Body of pancreas (tissue), 4 donors: ENCODE results near the gene TESK2.

Experiments used
- CTCF ChIP-seq, 7 experiments: fragments of 450-650 bp in 4 of 7; fragments of 200-600 bp in 3 of 7; sonication (generic) in 3 of 7; IDR thresholded peaks; one replicate each; pipeline ENCODE4 v1.5.1; 2016 to 2019; ENCODE audit warnings: antibody characterized with exemption in 7 of 7
- POLR2A ChIP-seq, 3 donors: fragments of 450-650 bp; IDR thresholded peaks; one replicate each; pipeline ENCODE4 v1.6.1; 2016; ENCODE audit warnings: antibody characterized with exemption in 3 of 3, mild to moderate bottlenecking in 2 of 3

- TF ChIP-seq CTCF (IDR thresholded peaks at IDR 0.05) (no peak), POLR2A (IDR thresholded peaks at IDR 0.05) (no peak)
These were observed 35.8 kb downstream of the TESK2 start for GRCh38 chr1:45455162-45455561.
